GM23338 (cell line): Measurements from ENCODE around the gene PRRG3. TPM values are rescaled to one million over a fixed set of nuclear protein-coding genes. Genes with fewer than 3 reads are reported as not detected.

ENCODE experiments used
- ATAC-seq: fragments of 200-7000 bp; cut with Tn5 transposase; 3 replicates; pipeline ENCODE4 v1.9.1; 2020
- DNase-seq: peaks from one replicate; pipeline ENCODE4 v3.0.0-alpha.2; 2015; ENCODE audit warnings: low spot score
- H2AFZ ChIP-seq: fragments of 200-600 bp; sonication (generic); 2 replicates; pipeline ENCODE4 v1.8.0; 2016; ENCODE audit warnings: antibody characterized with exemption, mild to moderate bottlenecking, moderate library complexity
- H3F3A ChIP-seq: fragments of 200-600 bp; sonication (generic); replicated peaks from 2 replicates; pipeline ENCODE4 v1.8.0; 2017; ENCODE audit warnings: antibody characterized with exemption, mixed run types, low read depth
- H3K27ac ChIP-seq: fragments of 200-600 bp; sonication (generic); 2 replicates; pipeline ENCODE4 v1.6.1; 2016; ENCODE audit warnings: low read depth
- H3K27me3 ChIP-seq: fragments of 200-600 bp; sonication (generic); 2 replicates; pipeline ENCODE4 v1.8.0; 2016; ENCODE audit warnings: mild to moderate bottlenecking, mixed run types, moderate library complexity; ENCODE audit not compliant: insufficient read depth
- H3K36me3 ChIP-seq: fragments of 200-600 bp; sonication (generic); 2 replicates; pipeline ENCODE4 v1.8.0; 2016; ENCODE audit warnings: mild to moderate bottlenecking; ENCODE audit not compliant: insufficient read depth
- H3K4me1 ChIP-seq: fragments of 200-600 bp; sonication (generic); 2 replicates; pipeline ENCODE4 v1.8.0; 2016; ENCODE audit warnings: mild to moderate bottlenecking, moderate library complexity; ENCODE audit not compliant: insufficient read depth
- H3K4me2 ChIP-seq: fragments of 200-600 bp; sonication (generic); 2 replicates; pipeline ENCODE4 v1.7.1; 2017; ENCODE audit warnings: mixed run types
- H3K4me3 ChIP-seq: fragments of 200-600 bp; sonication (generic); 2 replicates; pipeline ENCODE4 v1.6.1; 2016; ENCODE audit warnings: mixed run types
- H3K79me2 ChIP-seq: fragments of 200-600 bp; sonication (generic); replicated peaks from 2 replicates; pipeline ENCODE4 v1.8.0; 2017; ENCODE audit warnings: mild to moderate bottlenecking; ENCODE audit not compliant: insufficient read depth
- H3K9me2 ChIP-seq: fragments of 200-600 bp; sonication (generic); 2 replicates; pipeline ENCODE4 v1.8.0; 2017; ENCODE audit not compliant: insufficient read depth
- H4K20me1 ChIP-seq: fragments of 200-600 bp; sonication (generic); replicated peaks from 2 replicates; pipeline ENCODE4 v1.8.0; 2017; ENCODE audit warnings: mild to moderate bottlenecking; ENCODE audit not compliant: insufficient read depth
- H3K27ac Mint-ChIP-seq: 2 replicates; pipeline ENCODE4 v1.8.0; 2020; ENCODE audit warnings: inconsistent platforms, mild to moderate bottlenecking, moderate library complexity, mixed read lengths
- H3K27me3 Mint-ChIP-seq: 3 replicates; pipeline ENCODE4 v1.8.0; 2022; ENCODE audit warnings: low read depth, mild to moderate bottlenecking, moderate library complexity, mixed read lengths, inconsistent platforms; ENCODE audit not compliant: insufficient read depth, poor library complexity
- H3K36me3 Mint-ChIP-seq: 3 replicates; pipeline ENCODE4 v1.8.0; 2021; ENCODE audit warnings: low read depth, mild to moderate bottlenecking, inconsistent platforms, moderate library complexity, mixed read lengths
- H3K4me1 Mint-ChIP-seq: 3 replicates; pipeline ENCODE4 v1.8.0; 2020; ENCODE audit warnings: mild to moderate bottlenecking, inconsistent platforms, mixed read lengths
- H3K4me3 Mint-ChIP-seq: 3 replicates; pipeline ENCODE4 v1.8.0; 2021; ENCODE audit warnings: moderate library complexity, mild to moderate bottlenecking, inconsistent platforms, mixed read lengths
- H3K9me3 Mint-ChIP-seq: 3 replicates; pipeline ENCODE4 v1.8.0; 2020; ENCODE audit warnings: moderate library complexity, mild to moderate bottlenecking, inconsistent platforms, mixed read lengths
- CREB1 ChIP-seq: fragments of 250-450 bp; sonication (Bioruptor Pico); IDR thresholded peaks from 2 replicates; pipeline ENCODE4 v1.5.0; 2020; ENCODE audit warnings: low read depth, mild to moderate bottlenecking, moderate library complexity
- ETS1 ChIP-seq: IDR thresholded peaks from 2 replicates; pipeline ENCODE4 v1.6.1; 2016; ENCODE audit warnings: antibody characterized with exemption
- EZH2 ChIP-seq: fragments of 200-600 bp; sonication (generic); IDR thresholded peaks from one replicate; pipeline ENCODE4 v1.8.0; 2017; ENCODE audit warnings: antibody characterized with exemption, mild to moderate bottlenecking, low read depth; ENCODE audit not compliant: unreplicated experiment
- EZH2phosphoT487 ChIP-seq: fragments of 200-600 bp; sonication (generic); IDR thresholded peaks from one replicate; pipeline ENCODE4 v1.8.1; 2018; ENCODE audit warnings: antibody characterized with exemption; ENCODE audit not compliant: unreplicated experiment
- JUNB ChIP-seq: IDR thresholded peaks from one replicate; pipeline ENCODE4 v1.6.1; 2016; ENCODE audit warnings: antibody characterized with exemption; ENCODE audit not compliant: unreplicated experiment
- NANOG ChIP-seq: IDR thresholded peaks from 2 replicates; pipeline ENCODE4 v1.6.1; 2016; ENCODE audit warnings: antibody characterized with exemption, borderline replicate concordance
- POLR2AphosphoS5 ChIP-seq: IDR thresholded peaks from 2 replicates; pipeline ENCODE4 v1.6.1; 2016; ENCODE audit warnings: antibody characterized with exemption, low read depth
- REST ChIP-seq: IDR thresholded peaks from one replicate; pipeline ENCODE4 v1.6.1; 2018; ENCODE audit warnings: antibody characterized with exemption; ENCODE audit not compliant: unreplicated experiment
- STAT1 ChIP-seq: IDR thresholded peaks from one replicate; pipeline ENCODE4 v1.6.1; 2016; ENCODE audit warnings: antibody characterized with exemption; ENCODE audit not compliant: unreplicated experiment
- ZNF114 ChIP-seq: fragments of 250-450 bp; sonication (Bioruptor Pico); IDR thresholded peaks from 2 replicates; pipeline ENCODE4 v1.5.0; 2020; ENCODE audit warnings: mild to moderate bottlenecking, moderate library complexity
- ZNF331 ChIP-seq: fragments of 250-450 bp; sonication (Bioruptor Pico); IDR thresholded peaks from 2 replicates; pipeline ENCODE4 v1.5.0; 2020; ENCODE audit warnings: low read depth, mild to moderate bottlenecking, moderate library complexity
- ZNF462 ChIP-seq: fragments of 250-450 bp; sonication (Bioruptor Pico); IDR thresholded peaks from 2 replicates; pipeline ENCODE4 v1.5.0; 2020; ENCODE audit warnings: mild to moderate bottlenecking, moderate library complexity
- polyA plus RNA-seq: library from polyadenylated mRNA; unstranded; fragments of >200 nt; fragmentation: Nextera tagmentation; extraction: Ambion mirVana; gene quantifications from 2 replicates; pipeline ENCODE4 v1.2.1, GENCODE V29; 2016
- total RNA-seq: library from RNA; depleted of rRNA; stranded (reverse); fragments of >200 nt; shearing (Covaris generic); gene quantifications from 2 replicates; pipeline ENCODE4 v1.2.3, GENCODE V29; 2014

PRRG3 gene
- total and polyA plus RNA-seq, 2 experiments from 2014 or later = 5.0 to 10.6 TPM

- no peak overlapping the region for H3K4me3 Mint-ChIP-seq
- ATAC-seq = no peak
- Histone ChIP-seq H4K20me1 (no peaks in the 10 kb centered on the region), H3K27ac (no peak overlapping the region), H3F3A (no peaks in the 10 kb centered on the region), H3K79me2 (no peaks in the 10 kb centered on the region), H3K4me3 (no peak overlapping the region), H3K36me3 (no peaks in the 10 kb centered on the region), H3K4me1 (no peaks in the 10 kb centered on the region), H2AFZ (no peak overlapping the region), H3K27me3 (no peaks in the 10 kb centered on the region), H3K4me2 (no peak overlapping the region), H3K9me2 (no peaks in the 10 kb centered on the region)
- TF ChIP-seq ZNF331 (CRISPR knock-in tag) = no peak
- no peak for TF ChIP-seq ETS1
- no peak for TF ChIP-seq ZNF114 (CRISPR knock-in tag)
- no peak for TF ChIP-seq ZNF462 (CRISPR knock-in tag)
- no peak for TF ChIP-seq JUNB
- no peak for TF ChIP-seq EZH2phosphoT487
- no peak for TF ChIP-seq EZH2
- no peak for TF ChIP-seq NANOG
- no peak for TF ChIP-seq STAT1
- TF ChIP-seq REST = no peak
- no peak for TF ChIP-seq POLR2AphosphoS5
- no peak for TF ChIP-seq CREB1 (CRISPR knock-in tag)
- H3K36me3 Mint-ChIP-seq = no peaks in the 10 kb centered on the region
- no peaks in the 10 kb centered on the region for H3K4me1 Mint-ChIP-seq
- H3K9me3 Mint-ChIP-seq = no peaks in the 10 kb centered on the region
- peaks cover 4% of the 10 kb centered on the region for H3K27me3 Mint-ChIP-seq
- DNase-seq = no peak
- no peak overlapping the region for H3K27ac Mint-ChIP-seq
Measured at GRCh38 chrX:151738751-151739150, 43.5 kb downstream of the PRRG3 start.
